22Rv1 (cell line): ENCODE data around the gene SYNPR.

Experiments
- CTCF ChIP-seq: fragments of 450-650 bp; IDR thresholded peaks from 2 replicates; pipeline ENCODE4 v1.5.1; 2017; ENCODE audit warnings: mild to moderate bottlenecking
- ZFX ChIP-seq: fragments of 450-650 bp; IDR thresholded peaks from 2 replicates; pipeline ENCODE4 v1.6.1; 2017; ENCODE audit warnings: antibody characterized with exemption, borderline replicate concordance

GRCh38 chr3:63458405-63458804 lies 180.3 kb downstream of the SYNPR start:
- no peak for TF ChIP-seq CTCF
- TF ChIP-seq ZFX: no peak
